NCI-H1417 (cell line): ENCODE measurements around the gene OSBPL1A.

Experiments used
- DNase-seq, 3 experiments: peaks; one replicate each; lab custom pipeline; 2025; lab: John Stamatoyannopoulos, UW

OSBPL1A gene

DNA sequence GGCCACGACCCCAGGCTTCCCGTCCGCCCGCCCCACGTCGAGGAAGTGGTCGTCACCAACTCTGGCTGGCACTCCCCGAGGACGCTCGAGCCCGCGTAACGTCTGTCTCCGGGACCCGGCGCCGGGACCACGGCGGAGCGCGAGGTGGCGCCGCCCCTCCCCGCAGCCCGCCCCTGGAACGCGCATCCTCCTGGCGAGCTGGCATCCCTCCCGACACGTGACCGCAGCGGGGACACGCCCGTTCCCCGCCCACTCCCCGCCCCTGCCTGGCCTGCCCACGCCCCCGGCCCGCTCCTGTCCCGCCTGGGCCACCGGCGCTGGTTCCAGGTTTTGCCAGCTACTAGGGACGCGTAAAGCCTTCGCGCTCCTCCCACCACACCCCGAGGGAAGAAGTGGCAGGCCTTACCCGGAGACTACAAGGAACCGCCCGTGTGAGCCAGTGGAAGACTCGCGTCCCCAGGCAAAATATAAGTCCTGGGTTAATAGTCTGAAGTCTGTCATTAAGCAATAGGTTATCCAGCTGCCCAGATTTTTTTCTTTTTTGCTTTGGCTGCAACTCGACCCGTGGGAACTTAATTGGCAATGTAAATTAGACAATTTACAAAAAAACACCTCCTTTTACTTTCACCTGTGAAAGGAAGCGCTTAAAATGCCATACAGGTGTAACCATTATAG, at the start of gene OSBPL1A:
OSBPL1A (minus strand) TSS at position 131 of the 675 bp plus-strand sequence. CDS start 20,291 bp downstream, outside the sequence.
- peak; percentile 92 to 95 (median 95) for DNase-seq

DNA sequence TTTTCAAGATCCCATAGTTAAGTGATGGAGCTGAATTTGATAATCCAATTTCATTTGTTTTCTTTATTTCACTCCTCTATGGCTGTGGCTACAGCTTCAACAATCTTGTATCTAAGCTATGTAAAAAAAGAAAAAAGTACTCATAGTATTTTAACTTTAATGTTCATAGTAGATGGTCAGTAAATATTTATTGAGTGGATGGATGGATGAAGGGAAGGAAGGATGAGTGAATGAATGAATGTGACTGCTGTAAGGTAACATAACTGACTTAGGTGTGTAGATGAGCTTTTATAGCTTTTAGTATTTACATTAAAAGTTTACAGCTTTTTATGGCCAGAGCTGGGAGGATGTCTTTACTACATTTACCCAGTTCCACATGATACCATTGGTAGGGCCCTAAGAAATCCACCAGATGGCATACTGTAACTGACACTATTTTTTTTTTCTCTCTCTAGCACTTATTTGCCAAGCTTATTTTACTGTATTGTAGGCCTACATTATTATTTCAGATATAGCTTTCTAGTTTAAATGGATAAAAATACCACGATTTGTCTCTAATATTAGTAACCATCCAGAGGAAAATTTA, 49.4 kb upstream of the OSBPL1A start:
- no peak for DNase-seq

DNA sequence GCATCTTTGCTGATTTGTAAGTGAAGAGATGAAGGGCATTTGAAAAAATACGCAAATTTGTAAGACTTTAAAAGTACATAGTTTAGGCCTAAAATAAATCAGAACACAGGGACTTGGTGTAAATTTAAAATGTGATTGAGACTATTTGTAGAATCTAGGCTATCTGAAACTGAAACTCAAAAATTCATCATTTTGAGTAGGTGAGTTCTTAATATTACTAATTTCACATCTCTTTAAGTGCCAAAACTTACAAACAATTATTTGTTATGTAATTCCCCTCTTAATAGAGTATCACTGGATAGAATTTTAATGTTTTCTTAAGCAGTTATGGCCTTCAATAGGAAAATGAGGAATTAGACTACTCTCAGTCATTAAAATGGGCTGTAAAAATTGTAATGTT, 48.8 kb upstream of the OSBPL1A start:
- no peak for DNase-seq

DNA sequence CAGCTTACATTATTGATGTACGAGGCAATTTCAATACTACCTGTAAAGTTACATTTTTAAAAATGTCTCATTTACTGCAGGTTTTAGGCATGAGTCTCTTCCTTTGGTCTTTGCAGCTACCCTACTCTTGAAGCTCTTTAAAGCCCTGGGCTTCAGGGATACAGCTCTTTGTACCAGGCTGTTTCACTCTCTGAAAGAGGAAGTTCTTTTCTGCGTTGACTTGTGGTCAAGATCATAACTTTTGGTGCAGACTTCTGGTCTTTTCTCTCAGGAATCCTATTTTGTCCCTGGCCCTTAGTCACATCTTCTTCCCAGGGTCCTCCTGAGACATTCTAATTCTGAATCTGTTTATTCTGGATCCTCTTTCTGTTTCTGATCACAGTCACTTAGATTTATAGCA, 46.2 kb upstream of the OSBPL1A start:
- no peak for DNase-seq

DNA sequence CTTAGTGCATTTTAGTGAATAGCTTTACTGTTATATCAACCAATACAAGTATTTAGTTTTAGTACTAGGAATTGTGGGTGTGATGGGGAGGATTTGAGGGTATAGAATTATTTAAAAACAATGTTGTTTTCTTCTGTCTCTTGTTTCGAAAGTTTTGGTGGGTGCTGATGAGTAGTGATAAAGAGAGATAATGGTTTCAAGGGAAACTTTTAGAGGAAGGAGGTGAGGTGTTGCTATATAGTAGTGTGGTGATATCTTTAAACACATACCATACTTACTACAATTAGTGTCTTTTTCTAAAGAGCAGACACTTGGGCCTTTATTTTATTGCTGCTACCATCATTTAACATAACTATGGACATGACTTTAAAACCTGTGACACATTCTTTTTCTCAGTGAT, 39.3 kb upstream of the OSBPL1A start:
- DNase-seq, result no peak

DNA sequence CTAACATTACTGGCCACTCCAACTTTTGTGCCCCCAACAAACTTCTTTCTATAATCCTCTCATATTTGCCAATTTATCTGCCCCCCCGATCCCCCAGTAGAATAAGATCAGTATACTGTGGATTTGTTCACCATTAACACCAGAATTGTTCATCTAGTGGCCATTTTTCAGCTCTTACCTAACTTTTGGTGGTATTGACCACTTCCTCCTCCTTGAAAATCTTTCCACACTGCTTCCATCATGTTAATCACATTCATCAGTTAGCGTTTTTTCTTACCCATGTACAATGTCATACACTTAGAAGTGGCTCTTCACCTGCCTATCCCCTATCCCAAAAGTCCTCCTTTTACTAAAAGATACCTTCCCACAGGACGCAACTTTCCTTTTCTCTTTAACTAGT, 35.0 kb upstream of the OSBPL1A start:
- no peak for DNase-seq

DNA sequence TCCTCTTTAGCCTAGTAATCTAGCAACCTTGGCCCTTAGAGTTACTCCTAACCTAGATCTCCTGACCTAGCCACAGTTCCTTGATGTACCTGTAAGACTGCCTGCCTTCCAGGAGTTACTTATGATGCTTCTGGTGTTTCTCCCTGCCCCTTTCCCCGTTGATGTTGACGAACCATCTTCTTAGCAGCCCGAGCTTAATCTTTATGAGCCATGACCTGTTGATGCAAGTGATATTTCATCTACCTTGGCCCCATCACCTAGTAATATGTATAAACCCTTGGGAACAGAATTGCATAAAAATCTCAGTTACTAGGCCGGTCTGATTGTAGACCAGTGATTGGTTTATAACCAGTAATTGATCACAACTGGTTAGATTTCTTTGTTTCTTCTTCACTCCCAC, 31.6 kb upstream of the OSBPL1A start:
- DNase-seq, result no peak

DNA sequence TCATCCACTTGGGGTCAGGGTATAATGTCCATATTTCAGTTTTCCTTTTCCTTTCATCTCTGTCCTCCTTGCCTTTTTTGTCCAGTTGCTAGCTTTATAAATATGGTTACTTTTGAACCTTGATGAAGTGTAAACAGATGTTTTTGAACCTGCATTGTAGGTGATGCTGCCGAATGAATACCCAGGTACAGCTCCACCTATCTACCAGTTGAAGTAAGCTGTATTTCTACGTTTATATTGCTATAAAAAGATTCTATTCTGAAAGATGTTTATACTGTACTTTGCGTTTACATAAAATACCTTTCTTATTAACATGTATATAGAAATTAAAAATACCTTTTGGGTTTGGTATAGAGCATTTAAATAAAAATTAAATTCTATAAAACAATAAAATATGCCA, 31.1 kb upstream of the OSBPL1A start:
- DNase-seq, result no peak

DNA sequence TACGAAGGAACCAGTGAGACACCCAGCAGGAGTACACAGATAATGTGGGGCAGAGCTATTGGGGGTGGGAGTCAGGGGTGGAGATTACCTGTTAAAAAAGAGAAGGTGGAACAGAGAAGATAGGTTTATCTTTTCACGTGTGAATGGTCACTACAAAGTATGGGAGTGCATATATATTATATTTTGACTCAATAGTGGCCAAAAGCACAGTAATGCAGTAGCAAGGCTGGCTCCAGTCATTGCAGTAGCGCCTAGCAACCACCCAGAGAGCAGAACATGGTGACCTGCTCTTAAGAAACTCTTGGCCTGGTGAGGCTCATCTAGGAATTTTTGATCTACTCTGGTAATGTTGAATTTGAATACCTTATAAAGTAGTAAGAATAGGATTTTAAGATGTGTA, 29.9 kb upstream of the OSBPL1A start:
- peak in 2 of 3 experiments; percentile 30 to 66 for DNase-seq

DNA sequence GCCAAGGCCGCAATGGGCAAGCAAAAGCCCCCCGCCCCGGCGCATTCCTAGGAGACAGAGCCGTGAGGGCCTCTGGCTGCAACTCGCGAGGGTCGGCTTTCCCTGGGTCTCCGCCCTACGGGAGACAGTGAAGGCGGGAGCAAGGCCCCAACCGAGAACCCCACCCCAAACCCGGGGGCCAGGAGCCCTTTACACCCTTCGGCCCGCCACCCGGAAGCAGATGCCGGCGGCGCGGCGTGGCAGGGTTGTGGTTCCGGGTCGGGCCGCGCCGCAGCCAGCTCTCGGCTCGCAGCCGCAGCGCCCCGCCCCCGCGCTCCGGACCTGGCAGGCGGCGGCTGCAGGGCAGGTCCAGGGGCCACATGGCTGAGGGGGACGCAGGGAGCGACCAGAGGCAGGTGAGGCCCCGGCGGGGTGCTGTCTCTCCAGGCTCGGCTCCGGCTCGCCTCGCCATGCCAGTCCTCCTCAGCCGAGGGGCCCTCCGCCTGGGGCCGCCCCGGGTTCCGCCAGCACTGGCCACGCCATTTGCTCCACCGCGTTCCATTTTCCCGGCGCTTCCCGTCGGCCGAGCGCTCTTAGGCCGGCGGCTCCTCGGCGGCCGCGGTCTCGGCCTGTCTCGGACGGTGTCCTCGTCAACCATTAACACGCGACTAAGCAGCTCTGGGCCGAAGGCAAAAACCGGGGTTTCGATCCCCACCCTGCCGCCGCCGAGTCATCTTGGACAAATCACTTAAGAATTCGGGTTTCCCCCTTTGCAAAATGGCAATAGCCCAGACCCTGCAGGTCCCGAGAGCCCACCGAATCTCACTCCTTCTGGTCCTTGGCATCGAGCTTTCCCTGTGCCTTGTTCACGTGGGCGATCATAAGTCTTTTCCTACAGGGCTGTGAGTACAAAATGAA, 29.0 kb upstream of the OSBPL1A start, which contains the start of gene IMPACT:
IMPACT (plus strand) TSS at position 273 of the 897 bp plus-strand sequence; CDS start at position 360, 87 bp downstream.
- peak; percentile 75 to 95 (median 93) for DNase-seq

DNA sequence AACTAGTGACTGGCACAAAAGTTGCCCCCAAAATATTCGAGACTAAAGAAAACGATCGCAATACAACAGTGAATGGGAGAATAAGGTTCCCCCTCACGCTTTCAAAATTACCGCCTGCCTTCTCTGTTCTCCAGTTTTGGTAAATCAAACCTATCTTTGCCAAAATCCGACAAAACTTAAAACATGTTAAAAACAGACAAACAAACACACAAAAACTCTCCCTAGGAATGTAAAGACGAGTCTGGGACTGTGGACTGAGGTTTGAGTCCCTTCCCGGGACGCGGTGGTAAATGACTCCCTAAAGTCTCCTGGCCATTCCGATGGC, 28.4 kb upstream of the OSBPL1A start:
- DNase-seq, result no peak

DNA sequence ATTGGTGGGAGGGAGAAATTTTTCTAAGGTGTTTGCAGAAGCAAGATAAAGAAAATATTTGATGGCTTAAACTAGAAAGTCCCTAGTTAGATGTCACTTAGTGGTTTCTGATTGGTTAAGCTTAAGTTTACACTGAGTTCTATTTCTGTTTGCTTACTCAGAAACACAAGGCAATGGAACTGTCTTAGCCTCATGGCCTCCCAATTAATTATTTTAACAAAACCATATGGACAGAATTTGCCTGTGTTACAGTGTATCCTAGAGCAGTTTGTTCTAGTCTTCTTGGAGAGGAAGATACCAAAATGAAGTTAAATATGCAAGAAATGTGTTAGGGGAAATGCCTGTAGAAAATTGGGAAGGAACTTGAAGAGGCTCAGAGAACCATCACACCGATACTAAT, 24.2 kb upstream of the OSBPL1A start:
- DNase-seq, result peak in 1 of 3 experiments; percentile 33

DNA sequence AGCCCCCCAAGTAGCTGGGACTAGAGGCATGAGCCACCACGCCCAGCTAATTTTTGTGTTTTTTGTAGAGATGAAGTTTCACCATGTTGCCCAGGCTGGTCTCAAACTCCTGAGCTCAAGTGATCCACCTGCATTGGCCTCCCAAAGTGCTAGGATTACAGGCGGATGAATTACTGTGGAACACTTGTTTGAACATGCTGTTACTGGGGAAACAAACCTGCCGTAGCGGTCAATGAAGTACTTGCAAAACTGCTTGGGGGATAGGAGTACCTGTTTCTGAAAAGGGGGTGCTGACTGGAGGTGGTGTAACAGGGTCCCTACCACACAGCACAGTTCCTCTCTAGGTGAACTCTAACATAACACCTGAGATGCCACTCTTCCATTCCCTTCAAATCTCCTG, 22.9 kb upstream of the OSBPL1A start:
- DNase-seq, result no peak

DNA sequence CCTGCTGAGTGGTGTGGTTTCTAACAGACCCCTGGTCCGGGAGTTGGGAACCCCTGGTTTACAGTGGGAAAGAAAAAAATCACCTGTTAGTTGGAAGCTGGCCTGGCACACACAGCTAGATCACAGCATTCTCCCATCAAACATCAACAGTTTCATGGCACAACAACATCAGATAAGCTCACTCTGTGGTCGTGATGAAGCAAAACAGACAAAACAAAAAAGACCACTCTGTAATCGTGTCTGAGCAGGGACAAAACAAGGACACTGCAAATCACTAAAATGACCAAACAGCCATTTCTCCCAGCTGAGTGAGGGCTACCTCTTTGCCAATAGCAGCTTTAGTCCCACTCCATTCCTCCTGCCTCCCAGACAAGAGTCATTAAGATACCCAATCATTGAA, 19.9 kb upstream of the OSBPL1A start:
- no peak for DNase-seq

DNA sequence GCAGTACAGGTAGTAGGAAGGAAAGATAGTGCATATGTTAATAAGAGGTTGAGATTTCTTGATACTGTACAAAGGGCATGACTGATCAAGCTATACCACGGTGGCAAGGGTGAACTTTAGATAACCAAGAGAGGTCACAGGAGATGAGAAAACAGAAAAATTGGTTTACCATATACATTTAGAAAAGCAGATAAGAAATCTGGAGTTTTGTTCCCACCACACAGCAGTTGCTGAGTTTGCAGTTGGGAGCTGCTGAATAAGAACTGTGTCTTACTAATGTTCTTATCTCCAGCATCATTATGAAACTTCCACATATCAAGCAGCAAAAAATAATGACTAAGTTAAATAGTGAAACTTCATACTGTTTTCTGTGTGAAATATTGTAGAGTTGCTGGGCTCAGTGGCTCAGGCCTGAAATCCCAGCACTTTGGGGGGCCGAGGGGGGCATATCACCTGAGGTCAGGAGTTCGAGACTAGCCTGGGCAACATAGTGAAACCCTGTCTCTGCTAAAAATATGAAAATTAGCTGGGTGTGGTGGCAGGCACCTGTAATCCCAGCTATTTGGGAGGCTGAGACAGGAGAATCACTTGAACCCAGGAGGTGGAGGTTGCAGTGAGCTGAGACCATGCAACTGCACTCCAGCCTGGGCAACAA, 16.9 kb upstream of the OSBPL1A start:
- no peak for DNase-seq

DNA sequence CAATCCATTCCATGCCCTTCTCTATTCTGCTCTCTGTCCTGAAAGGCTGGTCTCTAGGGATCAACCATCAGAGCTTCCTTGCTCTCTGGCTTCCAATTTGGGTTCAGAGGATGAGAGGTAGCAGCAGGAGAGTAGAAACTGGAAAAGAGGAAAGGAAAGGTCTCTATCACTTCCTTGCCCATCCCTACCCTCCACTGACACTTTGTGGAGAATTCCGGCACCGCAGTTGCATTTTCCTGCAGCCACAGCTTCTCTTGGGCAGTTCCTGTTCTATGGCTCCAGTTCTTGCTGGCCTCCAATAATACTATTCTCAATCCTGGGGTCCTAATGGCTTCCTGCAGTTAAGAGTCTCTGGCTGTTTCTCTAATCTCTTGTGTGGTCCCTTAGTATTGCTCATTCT, 15.5 kb upstream of the OSBPL1A start:
- peak in 1 of 3 experiments; percentile 25 for DNase-seq

DNA sequence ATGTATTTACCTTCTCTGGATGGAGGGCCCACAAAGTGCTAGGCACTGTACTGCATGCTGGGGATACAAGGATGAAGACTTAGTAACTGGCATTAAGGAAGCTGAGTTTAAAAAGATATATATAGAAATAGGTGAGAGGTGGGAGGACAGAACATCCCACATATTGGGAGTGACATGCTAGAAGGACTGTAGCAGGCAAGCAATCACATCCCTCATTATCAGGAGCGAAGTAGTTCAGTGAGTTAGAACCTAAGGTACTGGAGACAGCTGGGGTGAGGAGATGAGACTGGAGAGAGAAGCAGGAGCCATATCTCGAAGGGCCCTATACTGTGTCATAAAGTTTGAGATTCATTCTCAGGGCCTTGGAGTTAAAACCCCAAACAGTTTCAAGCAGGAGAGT, 10.9 kb upstream of the OSBPL1A start:
- no peak for DNase-seq

DNA sequence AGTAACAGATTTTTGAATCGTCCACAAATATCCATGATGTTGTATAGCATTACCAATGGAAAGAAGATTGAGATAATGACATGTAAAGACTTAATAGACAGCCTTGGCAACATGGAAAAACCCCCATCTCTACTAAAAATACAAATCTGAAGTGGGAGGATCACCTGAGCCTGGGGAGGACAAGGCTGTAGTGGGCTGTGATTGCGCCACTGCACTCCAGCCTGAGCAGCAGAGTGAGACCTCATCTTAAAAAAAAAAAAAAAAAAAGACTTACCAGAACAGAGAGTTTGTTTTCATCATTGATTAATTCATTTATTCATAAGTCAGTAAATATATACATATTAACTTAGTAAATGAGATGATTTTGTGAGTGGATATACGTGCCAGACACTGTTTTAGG, 7.0 kb upstream of the OSBPL1A start:
- no peak for DNase-seq

DNA sequence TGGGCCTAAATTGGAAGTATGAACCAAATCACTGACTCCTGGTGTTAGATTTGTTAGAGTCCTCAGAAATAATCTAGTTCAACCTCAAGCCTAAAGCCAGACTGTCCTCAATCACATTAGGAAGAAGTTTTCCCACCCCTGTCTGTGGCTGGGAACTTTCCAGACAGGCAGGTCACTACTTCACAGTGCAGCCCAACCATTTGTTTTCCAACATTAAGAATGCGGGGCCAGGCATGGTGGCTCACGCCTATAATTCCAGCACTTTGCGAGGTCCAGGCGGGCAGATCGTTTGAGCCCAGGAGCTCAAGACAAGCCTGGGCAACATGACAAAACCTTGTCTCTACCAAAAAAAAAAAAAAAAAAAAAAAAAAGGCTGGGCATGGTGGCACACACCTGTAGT, 5.5 kb upstream of the OSBPL1A start:
- DNase-seq, result no peak

DNA sequence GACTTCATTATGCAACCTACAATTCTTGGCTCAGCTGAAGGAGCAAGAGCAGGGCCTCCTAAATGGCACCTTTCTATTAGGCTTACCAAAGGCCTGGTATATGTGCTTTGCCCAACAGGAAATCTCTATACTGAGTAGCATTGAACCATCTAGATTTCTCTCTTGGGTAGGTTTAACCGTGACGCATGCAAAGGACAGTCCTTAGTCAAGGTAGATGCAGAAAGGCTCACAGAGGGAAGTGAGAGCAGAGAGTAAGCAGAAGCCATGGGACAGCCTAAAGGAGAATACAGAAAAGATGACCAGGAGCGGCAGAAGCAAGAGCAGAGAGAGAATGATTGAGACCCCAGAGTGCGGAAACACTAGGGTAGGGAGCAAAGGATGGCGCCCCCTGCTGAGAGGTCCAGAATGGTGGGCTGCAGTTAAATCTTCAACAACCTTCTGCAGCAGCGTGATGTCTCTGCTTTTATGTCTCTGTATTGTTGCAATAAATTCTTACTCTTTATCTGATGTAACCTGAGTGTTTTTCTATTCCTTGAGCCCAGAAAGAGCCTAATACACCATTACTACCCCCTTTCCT, 4.7 kb upstream of the OSBPL1A start:
- DNase-seq, result no peak

DNA sequence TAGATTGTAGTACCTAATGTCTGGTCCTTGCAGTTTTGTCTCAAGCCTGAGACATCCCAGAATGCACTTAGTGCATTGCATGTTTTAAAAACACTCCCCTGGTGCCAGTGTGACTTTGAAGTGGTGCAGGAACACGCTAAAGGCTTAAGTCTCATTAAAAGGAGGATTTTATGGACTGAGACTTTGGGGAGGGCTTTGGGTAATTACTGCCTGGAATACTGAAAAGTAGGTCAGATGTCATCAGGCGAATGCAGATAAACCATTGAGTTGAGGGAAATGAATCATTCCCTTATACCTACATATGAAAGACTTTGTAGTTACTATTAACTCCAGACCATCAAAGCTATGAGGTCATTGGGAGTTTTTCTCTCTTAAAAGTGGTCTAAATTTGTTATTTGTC, 3.0 kb upstream of the OSBPL1A start:
- no peak for DNase-seq

DNA sequence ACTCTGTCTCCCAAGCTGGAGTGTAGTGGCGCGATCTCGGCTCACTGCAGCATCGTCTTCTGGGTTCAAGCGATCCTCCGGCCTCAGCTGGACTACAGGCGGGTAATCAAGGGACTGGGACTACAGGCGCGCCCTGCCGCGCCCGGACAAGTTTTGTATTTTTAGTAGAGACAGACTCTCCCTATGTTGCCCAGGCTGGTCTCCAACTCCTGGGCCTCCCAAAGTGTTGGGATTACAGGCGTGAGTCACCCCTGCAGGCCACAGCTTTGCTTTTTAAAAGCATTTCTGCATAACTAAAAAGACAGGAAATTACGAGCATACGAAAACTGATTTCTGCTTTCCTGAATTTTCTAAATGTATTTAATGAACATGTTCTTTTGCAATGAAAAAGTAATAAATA, 916 bp upstream of the OSBPL1A start:
- DNase-seq, result no peak
